H1 (cell line): ENCODE results near the gene PNMA6E.

Experiments
- EGR1 ChIP-seq: IDR thresholded peaks from 2 replicates; pipeline ENCODE4 v1.6.1; 2011; ENCODE audit warnings: low read depth, low read length, borderline replicate concordance
- EP300 ChIP-seq, 2 experiments: IDR thresholded peaks; 1 replicate in 1 of 2; 2 replicates in 1 of 2; pipeline ENCODE4 v1.6.1; 2011 to 2012; ENCODE audit warnings: low read depth in 2 of 2, low read length in 2 of 2, mild to moderate bottlenecking in 2 of 2, borderline replicate concordance in 1 of 2, inconsistent platforms in 1 of 2, moderate library complexity in 1 of 2
- EZH2 ChIP-seq: fragments of 200-600 bp; sonication (generic); IDR thresholded peaks from 2 replicates; pipeline ENCODE4 v1.7.1; 2012; ENCODE audit warnings: low read depth, mild to moderate bottlenecking, moderate library complexity, low read length, inconsistent platforms; ENCODE audit not compliant: severe bottlenecking
- HDAC2 ChIP-seq, 2 experiments: fragments of 300-600 bp in 1 of 2; sonication (generic) in 1 of 2; IDR thresholded peaks; 2 replicates each; pipeline ENCODE4 v1.6.1; 2011 to 2012; ENCODE audit warnings: low read depth in 2 of 2, low read length in 2 of 2, mild to moderate bottlenecking in 2 of 2, moderate library complexity in 2 of 2, borderline replicate concordance in 1 of 2, inconsistent platforms in 1 of 2
- NRF1 ChIP-seq: IDR thresholded peaks from 2 replicates; pipeline ENCODE4 v1.6.1; 2011; ENCODE audit warnings: mild to moderate bottlenecking, low read depth, low read length, improper control_type of control experiment
- POLR2A ChIP-seq, 2 experiments: IDR thresholded peaks; 1 replicate in 1 of 2; 2 replicates in 1 of 2; pipeline ENCODE4 v1.6.1; 2011; ENCODE audit warnings: low read depth in 2 of 2, low read length in 2 of 2, mild to moderate bottlenecking in 2 of 2; ENCODE audit errors: control extremely low read depth in 1 of 2
- SP1 ChIP-seq: IDR thresholded peaks from 2 replicates; pipeline ENCODE4 v1.6.1; 2011; ENCODE audit warnings: low read depth, low read length
- SP4 ChIP-seq: IDR thresholded peaks from 2 replicates; pipeline ENCODE4 v1.6.1; 2012; ENCODE audit warnings: low read length, inconsistent platforms
- TAF1 ChIP-seq: IDR thresholded peaks from 2 replicates; pipeline ENCODE4 v1.6.1; 2011; ENCODE audit warnings: mild to moderate bottlenecking, low read depth, low read length
- USF2 ChIP-seq: IDR thresholded peaks from 2 replicates; pipeline ENCODE4 v1.6.1; 2011; ENCODE audit warnings: low read length, improper control_type of control experiment
- TF ChIP-seq, protein P1 (sequence below), 3 experiments: IDR thresholded peaks; 1 replicate in 2 of 3; 2 replicates in 1 of 3; pipeline versions ENCODE4 v1.5.1 to v1.6.1; 2011; ENCODE audit warnings: low read length in 3 of 3, mild to moderate bottlenecking in 3 of 3, inconsistent platforms in 2 of 3, low read depth in 1 of 3, moderate library complexity in 1 of 3; ENCODE audit not compliant: insufficient read depth in 1 of 3; ENCODE audit errors: control extremely low read depth in 1 of 3

- TF ChIP-seq, protein P1, sequence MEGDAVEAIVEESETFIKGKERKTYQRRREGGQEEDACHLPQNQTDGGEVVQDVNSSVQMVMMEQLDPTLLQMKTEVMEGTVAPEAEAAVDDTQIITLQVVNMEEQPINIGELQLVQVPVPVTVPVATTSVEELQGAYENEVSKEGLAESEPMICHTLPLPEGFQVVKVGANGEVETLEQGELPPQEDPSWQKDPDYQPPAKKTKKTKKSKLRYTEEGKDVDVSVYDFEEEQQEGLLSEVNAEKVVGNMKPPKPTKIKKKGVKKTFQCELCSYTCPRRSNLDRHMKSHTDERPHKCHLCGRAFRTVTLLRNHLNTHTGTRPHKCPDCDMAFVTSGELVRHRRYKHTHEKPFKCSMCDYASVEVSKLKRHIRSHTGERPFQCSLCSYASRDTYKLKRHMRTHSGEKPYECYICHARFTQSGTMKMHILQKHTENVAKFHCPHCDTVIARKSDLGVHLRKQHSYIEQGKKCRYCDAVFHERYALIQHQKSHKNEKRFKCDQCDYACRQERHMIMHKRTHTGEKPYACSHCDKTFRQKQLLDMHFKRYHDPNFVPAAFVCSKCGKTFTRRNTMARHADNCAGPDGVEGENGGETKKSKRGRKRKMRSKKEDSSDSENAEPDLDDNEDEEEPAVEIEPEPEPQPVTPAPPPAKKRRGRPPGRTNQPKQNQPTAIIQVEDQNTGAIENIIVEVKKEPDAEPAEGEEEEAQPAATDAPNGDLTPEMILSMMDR (IDR thresholded peaks at IDR 0.05; ENCODE audit: control extremely low read depth in 1 of 3, insufficient read depth in 1 of 3, low read depth in 1 of 3, low read length in 3 of 3), result no peak
- TF ChIP-seq POLR2A (IDR thresholded peaks at IDR 0.05; ENCODE audit: control extremely low read depth in 1 of 2, low read depth in 2 of 2, low read length in 2 of 2) (no peak), SP1 (no peak), EZH2 (no peak), TAF1 (no peak), EP300 (IDR thresholded peaks at IDR 0.05; ENCODE audit: borderline replicate concordance in 1 of 2, low read depth in 2 of 2, low read length in 2 of 2) (no peak), USF2 (no peak), HDAC2 (IDR thresholded peaks at IDR 0.05; ENCODE audit: borderline replicate concordance in 1 of 2, low read depth in 2 of 2, low read length in 2 of 2) (no peak), EGR1 (no peak), SP4 (no peak), NRF1 (no peak)
These were observed 16.8 kb downstream of the PNMA6E start for GRCh38 chrX:153384390-153384789.
